Ectodermal cell (in vitro differentiated cells): ENCODE measurements around the gene PHOSPHO1.

Experiments used
- H3K27ac ChIP-seq: 2 replicates; pipeline ENCODE4 v1.7.0; 2013; ENCODE audit warnings: mild to moderate bottlenecking, low read depth, low read length; ENCODE audit not compliant: insufficient read depth, poor library complexity, severe bottlenecking
- H3K27me3 ChIP-seq: 2 replicates; pipeline ENCODE4 v1.7.0; 2013; ENCODE audit warnings: mild to moderate bottlenecking, low read length; ENCODE audit not compliant: insufficient read depth, control insufficient read depth, poor library complexity, severe bottlenecking
- H3K36me3 ChIP-seq: one replicate; pipeline ENCODE4 v1.7.0; 2013; ENCODE audit warnings: low read length; ENCODE audit not compliant: control insufficient read depth, insufficient read depth
- H3K4me1 ChIP-seq: one replicate; pipeline ENCODE4 v1.7.0; 2013; ENCODE audit warnings: low read length; ENCODE audit not compliant: control insufficient read depth, insufficient read depth
- H3K4me3 ChIP-seq: 2 replicates; pipeline ENCODE4 v1.7.0; 2013; ENCODE audit warnings: low read depth, low read length, control low read depth; ENCODE audit not compliant: insufficient read depth
- H3K9me3 ChIP-seq: 2 replicates; pipeline ENCODE4 v1.7.0; 2013; ENCODE audit warnings: mild to moderate bottlenecking, low read length, moderate library complexity; ENCODE audit not compliant: control insufficient read depth
- WGBS, 2 experiments: methylation state at CpG; one replicate each; pipeline ENCODE4 v1.1.7; 2013; ENCODE audit warnings: missing lambda C conversion rate in 2 of 2; 5-methylcytosine and 5-hydroxymethylcytosine counted together

Gene PHOSPHO1

GRCh38 chr17:49229076-49229804 lies 1.3 kb downstream of the PHOSPHO1 start:
- no peaks in the 10 kb centered on the region for H3K9me3 ChIP-seq
- H3K27ac ChIP-seq = no peak overlapping the region
- peaks cover 83% of the 10 kb centered on the region for H3K27me3 ChIP-seq
- 62 to 69% methylated on average over 4 to 6 of the region's 6 CpGs for WGBS, 2 experiments
- no peak overlapping the region for H3K4me3 ChIP-seq
- no peaks in the 10 kb centered on the region for H3K36me3 ChIP-seq
- H3K4me1 ChIP-seq = peaks cover 8% of the 10 kb centered on the region

- Histone ChIP-seq H3K36me3 (no peaks in the 10 kb centered on the region), H3K9me3 (no peaks in the 10 kb centered on the region), H3K27ac (no peak overlapping the region), H3K27me3 (peaks cover 99% of the 10 kb centered on the region), H3K4me3 (no peak overlapping the region), H3K4me1 (peaks cover 19% of the 10 kb centered on the region)
- 34 to 39% methylated on average over 5 of the region's 5 CpGs for WGBS, 2 experiments
These were observed 2.9 kb downstream of the PHOSPHO1 start for GRCh38 chr17:49227436-49228261.

- Histone ChIP-seq H3K4me1 (peaks cover 19% of the 10 kb centered on the region), H3K9me3 (no peaks in the 10 kb centered on the region), H3K27me3 (peaks cover 100% of the 10 kb centered on the region), H3K36me3 (no peaks in the 10 kb centered on the region), H3K4me3 (no peak overlapping the region), H3K27ac (no peak overlapping the region)
- 95% methylated on average over 3 of the region's 3 CpGs for WGBS, 2 experiments
These were observed 3.7 kb downstream of the PHOSPHO1 start for GRCh38 chr17:49226771-49227435.

- Histone ChIP-seq H3K4me3 (no peak overlapping the region), H3K27me3 (peaks cover 92% of the 10 kb centered on the region), H3K36me3 (no peaks in the 10 kb centered on the region), H3K27ac (no peak overlapping the region), H3K9me3 (no peaks in the 10 kb centered on the region), H3K4me1 (peaks cover 19% of the 10 kb centered on the region)
- WGBS, 2 experiments = 75 to 85% methylated on average over 8 of the region's 8 CpGs
These were observed 4.9 kb downstream of the PHOSPHO1 start for GRCh38 chr17:49225554-49226236.

GRCh38 chr17:49224997-49225337 lies 5.6 kb downstream of the PHOSPHO1 start:
- Histone ChIP-seq H3K4me1 (peaks cover 15% of the 10 kb centered on the region), H3K4me3 (no peak overlapping the region), H3K9me3 (no peaks in the 10 kb centered on the region), H3K27me3 (peaks cover 84% of the 10 kb centered on the region), H3K36me3 (no peaks in the 10 kb centered on the region), H3K27ac (no peak overlapping the region)
- WGBS, 2 experiments = 24 to 25% methylated on average over 11 of the region's 11 CpGs

- no peaks in the 10 kb centered on the region for H3K36me3 ChIP-seq
- H3K4me1 ChIP-seq = peaks cover 15% of the 10 kb centered on the region
- H3K4me3 ChIP-seq = peak overlapping the region; percentile 22
- no peak overlapping the region for H3K27ac ChIP-seq
- no peaks in the 10 kb centered on the region for H3K9me3 ChIP-seq
- 3% methylated on average over 95 of the region's 95 CpGs for WGBS, 2 experiments
- H3K27me3 ChIP-seq = peaks cover 79% of the 10 kb centered on the region
These were observed 6.2 kb downstream of the PHOSPHO1 start for GRCh38 chr17:49224198-49224996.

GRCh38 chr17:49223517-49224197 lies 6.9 kb downstream of the PHOSPHO1 start:
- Histone ChIP-seq H3K4me3 (peak overlapping the region; percentile 22), H3K9me3 (no peaks in the 10 kb centered on the region), H3K36me3 (no peaks in the 10 kb centered on the region), H3K27ac (no peak overlapping the region), H3K4me1 (peaks cover 15% of the 10 kb centered on the region), H3K27me3 (peaks cover 71% of the 10 kb centered on the region)
- WGBS, 2 experiments = 4% methylated on average over 31 of the region's 31 CpGs

GRCh38 chr17:49223168-49223516 lies 7.4 kb downstream of the PHOSPHO1 start:
- Histone ChIP-seq H3K4me3 (no peak overlapping the region), H3K9me3 (no peaks in the 10 kb centered on the region), H3K27me3 (peaks cover 66% of the 10 kb centered on the region), H3K4me1 (peaks cover 15% of the 10 kb centered on the region), H3K27ac (no peak overlapping the region), H3K36me3 (no peaks in the 10 kb centered on the region)
- 37 to 44% methylated on average over 9 of the region's 9 CpGs for WGBS, 2 experiments

GRCh38 chr17:49219987-49220386 lies 10.6 kb downstream of the PHOSPHO1 start:
- no peaks in the 10 kb centered on the region for H3K9me3 ChIP-seq
- WGBS, 2 experiments = 89 to 91% methylated on average over 15 of the region's 15 CpGs
- H3K36me3 ChIP-seq = no peaks in the 10 kb centered on the region
- peaks cover 15% of the 10 kb centered on the region for H3K4me1 ChIP-seq
- no peak overlapping the region for H3K27ac ChIP-seq
- no peak overlapping the region for H3K4me3 ChIP-seq
- H3K27me3 ChIP-seq = peaks cover 34% of the 10 kb centered on the region
